NCI-H524 treated with DMSO at 0.1 percent for 48 hours (cell line): Measurements from ENCODE around the gene PRM1.

ENCODE experiments used
- DNase-seq: peaks from one replicate; lab custom pipeline; 2025; lab: John Stamatoyannopoulos, UW

The PRM1 gene

GRCh38 chr16:11280616-11281522, at the start of gene PRM1:
Gene PRM1 (minus strand): TSS chr16:11281330. CDS start chr16:11281238, 92 bp downstream.
- no peak for DNase-seq

- no peak for DNase-seq
These were observed 49.6 kb upstream of the PRM1 start for GRCh38 chr16:11330526-11331237.

GRCh38 chr16:11329891-11330290, 48.8 kb upstream of the PRM1 start:
- no peak for DNase-seq

- no peak for DNase-seq
These were observed 48.0 kb upstream of the PRM1 start for GRCh38 chr16:11329071-11329491.

GRCh38 chr16:11328172-11329070, 47.3 kb upstream of the PRM1 start:
- no peak for DNase-seq

- DNase-seq, result no peak
These were observed 46.4 kb upstream of the PRM1 start for GRCh38 chr16:11327277-11328171.

GRCh38 chr16:11326737-11327276, 45.7 kb upstream of the PRM1 start:
- no peak for DNase-seq

GRCh38 chr16:11326084-11326736, 45.1 kb upstream of the PRM1 start:
- no peak for DNase-seq

- no peak for DNase-seq
These were observed 44.4 kb upstream of the PRM1 start for GRCh38 chr16:11325404-11326083.

GRCh38 chr16:11323551-11324336, 42.6 kb upstream of the PRM1 start:
- no peak for DNase-seq

GRCh38 chr16:11322823-11323222, 41.7 kb upstream of the PRM1 start:
- no peak for DNase-seq

- DNase-seq, result no peak
These were observed 40.5 kb upstream of the PRM1 start for GRCh38 chr16:11321662-11322061.

GRCh38 chr16:11320170-11320569, 39.0 kb upstream of the PRM1 start:
- no peak for DNase-seq

- DNase-seq, result no peak
These were observed 38.5 kb upstream of the PRM1 start for GRCh38 chr16:11319529-11320146.

GRCh38 chr16:11318817-11319216, 37.7 kb upstream of the PRM1 start:
- no peak for DNase-seq

GRCh38 chr16:11316331-11317015, 35.3 kb upstream of the PRM1 start:
- DNase-seq, result no peak

- no peak for DNase-seq
These were observed 34.4 kb upstream of the PRM1 start for GRCh38 chr16:11315510-11315909.
